WTC11 (cell line): ENCODE data around the gene TET3. TPM values are rescaled to one million over a fixed set of nuclear protein-coding genes. Genes with fewer than 3 reads are reported as not detected.

Source experiments
- ATAC-seq: fragments of 200-7000 bp; cut with Tn5 transposase; 2 replicates; pipeline ENCODE4 v1.10.0; 2021; ENCODE audit warnings: mild to moderate bottlenecking, moderate library complexity
- CTCF ChIA-PET: fragments of 300-600 bp; sonication (Branson Sonifier 250); formaldehyde crosslinking; loops from one replicate; lab custom pipeline; 2021; ENCODE audit warnings: antibody characterized with exemption; lab: Charles Lee
- POLR2A ChIA-PET: fragments of 350-600 bp; sonication (Branson Sonifier 250); formaldehyde crosslinking; loops from one replicate; lab custom pipeline; 2021; ENCODE audit warnings: antibody characterized with exemption; lab: Charles Lee
- DNase-seq: peaks from one replicate; pipeline ENCODE4 v3.0.0; 2021; ENCODE audit warnings: low spot score
- H3K27ac Mint-ChIP-seq: 2 replicates; pipeline ENCODE4 v1.8.0; 2021; ENCODE audit warnings: mixed read lengths
- H3K27me3 Mint-ChIP-seq: 2 replicates; pipeline ENCODE4 v1.8.0; 2021; ENCODE audit warnings: low read depth, mild to moderate bottlenecking, moderate library complexity, mixed read lengths
- H3K36me3 Mint-ChIP-seq: 2 replicates; pipeline ENCODE4 v1.8.0; 2021; ENCODE audit warnings: mixed read lengths
- H3K4me1 Mint-ChIP-seq: 2 replicates; pipeline ENCODE4 v1.8.0; 2022; ENCODE audit warnings: mixed read lengths
- H3K4me3 Mint-ChIP-seq: 2 replicates; pipeline ENCODE4 v1.8.0; 2021; ENCODE audit warnings: mild to moderate bottlenecking, moderate library complexity, mixed read lengths
- H3K9me3 Mint-ChIP-seq: 2 replicates; pipeline ENCODE4 v1.8.0; 2021; ENCODE audit warnings: mixed read lengths
- HMGA2 ChIP-seq: fragments of 250-450 bp; sonication (Bioruptor Pico); IDR thresholded peaks from 2 replicates; pipeline ENCODE4 v1.4.0; 2021; ENCODE audit warnings: mild to moderate bottlenecking, moderate library complexity
- MYBL2 ChIP-seq: sonication (generic); formaldehyde crosslinking; IDR thresholded peaks from 2 replicates; pipeline ENCODE4 v1.8.1; 2023; ENCODE audit warnings: mild to moderate bottlenecking, moderate library complexity, missing genetic modification reagents
- NFYB ChIP-seq: sonication (generic); formaldehyde crosslinking; conservative IDR thresholded peaks from 2 replicates; pipeline ENCODE4 v1.8.0; 2022; ENCODE audit warnings: low read depth, missing genetic modification reagents
- SMAD4 ChIP-seq: sonication (generic); formaldehyde crosslinking; IDR thresholded peaks from 2 replicates; pipeline ENCODE4 v1.8.0; 2022; ENCODE audit warnings: mild to moderate bottlenecking, missing genetic modification reagents
- ZNF423 ChIP-seq: fragments of 250-450 bp; sonication (Bioruptor Pico); IDR thresholded peaks from 2 replicates; pipeline ENCODE4 v2.1.2; 2022; ENCODE audit warnings: mild to moderate bottlenecking, moderate library complexity
- total RNA-seq: library from RNA; stranded (reverse); gene quantifications from 3 replicates; pipeline ENCODE4 v1.2.3, GENCODE V29; 2021
- TF ChIP-seq, protein P1 (sequence below): fragments of 250-450 bp; sonication (Bioruptor Pico); IDR thresholded peaks from 2 replicates; pipeline ENCODE4 v1.8.0; 2021; ENCODE audit warnings: mild to moderate bottlenecking
- TF ChIP-seq, protein P2 (sequence below): sonication (generic); formaldehyde crosslinking; IDR thresholded peaks from 2 replicates; pipeline ENCODE4 v1.8.1; 2023; ENCODE audit warnings: mild to moderate bottlenecking, missing genetic modification reagents, borderline replicate concordance
- TF ChIP-seq, protein P3 (sequence below): fragments of 200-600 bp; IDR thresholded peaks from 2 replicates; pipeline ENCODE4 v1.8.0; 2022; ENCODE audit warnings: antibody characterized with exemption
- TF ChIP-seq, protein P4 (sequence below): sonication (generic); formaldehyde crosslinking; IDR thresholded peaks from 2 replicates; pipeline ENCODE4 v1.8.1; 2022; ENCODE audit warnings: mild to moderate bottlenecking, missing genetic modification reagents, moderate library complexity, borderline replicate concordance
- TF ChIP-seq, protein P5 (sequence below): sonication (generic); formaldehyde crosslinking; IDR thresholded peaks from 2 replicates; pipeline ENCODE4 v1.8.0; 2022; ENCODE audit warnings: mild to moderate bottlenecking, missing genetic modification reagents
- TF ChIP-seq, protein P6 (sequence below): sonication (generic); formaldehyde crosslinking; conservative IDR thresholded peaks from 2 replicates; pipeline ENCODE4 v1.8.1; 2023; ENCODE audit warnings: mild to moderate bottlenecking, low read depth, missing genetic modification reagents, moderate library complexity
- TF ChIP-seq, protein P7 (sequence below): sonication (generic); formaldehyde crosslinking; IDR thresholded peaks from 2 replicates; pipeline ENCODE4 v1.8.1; 2023; ENCODE audit warnings: mild to moderate bottlenecking, missing genetic modification reagents
- TF ChIP-seq, protein P8 (sequence below): fragments of 250-450 bp; sonication (Bioruptor Pico); IDR thresholded peaks from 2 replicates; pipeline ENCODE4 v1.9.0; 2021; ENCODE audit warnings: moderate library complexity, mild to moderate bottlenecking, inconsistent platforms, borderline replicate concordance

Gene TET3
- total RNA-seq, 1 experiment from 2014 or later: 19.3 TPM

DNA sequence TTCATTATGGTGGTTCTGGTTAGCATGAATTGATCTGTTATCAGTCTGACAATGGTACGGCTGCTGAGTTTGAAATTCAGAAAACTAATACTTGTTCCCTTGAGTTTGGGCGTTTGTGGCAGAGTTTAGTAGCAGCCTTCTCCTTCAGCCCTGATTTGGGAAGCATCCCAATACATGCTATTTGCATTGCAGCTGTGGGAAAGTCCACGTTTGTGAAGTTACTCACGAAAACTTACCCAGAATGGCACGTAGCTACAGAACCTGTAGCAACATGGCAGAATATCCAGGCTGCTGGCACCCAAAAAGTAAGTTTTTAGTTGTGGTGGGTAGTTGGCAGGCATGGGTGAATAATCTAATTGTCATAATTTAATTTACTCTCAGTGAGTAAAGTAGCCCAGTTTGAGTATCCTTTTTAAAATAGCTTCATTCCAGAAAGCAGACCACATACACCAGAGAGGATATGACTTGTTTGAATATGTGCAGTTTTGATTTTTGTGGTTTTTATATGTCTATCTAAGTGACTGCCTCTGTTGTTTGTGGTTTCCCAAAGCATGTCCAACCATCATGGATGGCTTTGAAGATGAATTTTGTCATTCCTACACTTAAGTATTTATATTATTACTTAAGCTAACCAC, 45.9 kb upstream of the TET3 start:
- ATAC-seq: no peak
- POLR2A ChIA-PET: no interaction called here
- Mint-ChIP-seq H3K36me3 (peaks cover 10% of the 10 kb centered on the region), H3K4me1 (peaks cover 4% of the 10 kb centered on the region; the same call in 1 of the 2 replicates), H3K27ac (peak overlapping the region; percentile 46; the same call in 1 of the 2 replicates), H3K9me3 (no peaks in the 10 kb centered on the region), H3K27me3 (no peaks in the 10 kb centered on the region), H3K4me3 (no peak overlapping the region)
- TF ChIP-seq, protein P1, sequence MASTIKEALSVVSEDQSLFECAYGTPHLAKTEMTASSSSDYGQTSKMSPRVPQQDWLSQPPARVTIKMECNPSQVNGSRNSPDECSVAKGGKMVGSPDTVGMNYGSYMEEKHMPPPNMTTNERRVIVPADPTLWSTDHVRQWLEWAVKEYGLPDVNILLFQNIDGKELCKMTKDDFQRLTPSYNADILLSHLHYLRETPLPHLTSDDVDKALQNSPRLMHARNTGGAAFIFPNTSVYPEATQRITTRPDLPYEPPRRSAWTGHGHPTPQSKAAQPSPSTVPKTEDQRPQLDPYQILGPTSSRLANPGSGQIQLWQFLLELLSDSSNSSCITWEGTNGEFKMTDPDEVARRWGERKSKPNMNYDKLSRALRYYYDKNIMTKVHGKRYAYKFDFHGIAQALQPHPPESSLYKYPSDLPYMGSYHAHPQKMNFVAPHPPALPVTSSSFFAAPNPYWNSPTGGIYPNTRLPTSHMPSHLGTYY (CRISPR knock-in tag): no peak
- TF ChIP-seq, protein P2, sequence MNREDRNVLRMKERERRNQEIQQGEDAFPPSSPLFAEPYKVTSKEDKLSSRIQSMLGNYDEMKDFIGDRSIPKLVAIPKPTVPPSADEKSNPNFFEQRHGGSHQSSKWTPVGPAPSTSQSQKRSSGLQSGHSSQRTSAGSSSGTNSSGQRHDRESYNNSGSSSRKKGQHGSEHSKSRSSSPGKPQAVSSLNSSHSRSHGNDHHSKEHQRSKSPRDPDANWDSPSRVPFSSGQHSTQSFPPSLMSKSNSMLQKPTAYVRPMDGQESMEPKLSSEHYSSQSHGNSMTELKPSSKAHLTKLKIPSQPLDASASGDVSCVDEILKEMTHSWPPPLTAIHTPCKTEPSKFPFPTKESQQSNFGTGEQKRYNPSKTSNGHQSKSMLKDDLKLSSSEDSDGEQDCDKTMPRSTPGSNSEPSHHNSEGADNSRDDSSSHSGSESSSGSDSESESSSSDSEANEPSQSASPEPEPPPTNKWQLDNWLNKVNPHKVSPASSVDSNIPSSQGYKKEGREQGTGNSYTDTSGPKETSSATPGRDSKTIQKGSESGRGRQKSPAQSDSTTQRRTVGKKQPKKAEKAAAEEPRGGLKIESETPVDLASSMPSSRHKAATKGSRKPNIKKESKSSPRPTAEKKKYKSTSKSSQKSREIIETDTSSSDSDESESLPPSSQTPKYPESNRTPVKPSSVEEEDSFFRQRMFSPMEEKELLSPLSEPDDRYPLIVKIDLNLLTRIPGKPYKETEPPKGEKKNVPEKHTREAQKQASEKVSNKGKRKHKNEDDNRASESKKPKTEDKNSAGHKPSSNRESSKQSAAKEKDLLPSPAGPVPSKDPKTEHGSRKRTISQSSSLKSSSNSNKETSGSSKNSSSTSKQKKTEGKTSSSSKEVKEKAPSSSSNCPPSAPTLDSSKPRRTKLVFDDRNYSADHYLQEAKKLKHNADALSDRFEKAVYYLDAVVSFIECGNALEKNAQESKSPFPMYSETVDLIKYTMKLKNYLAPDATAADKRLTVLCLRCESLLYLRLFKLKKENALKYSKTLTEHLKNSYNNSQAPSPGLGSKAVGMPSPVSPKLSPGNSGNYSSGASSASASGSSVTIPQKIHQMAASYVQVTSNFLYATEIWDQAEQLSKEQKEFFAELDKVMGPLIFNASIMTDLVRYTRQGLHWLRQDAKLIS (CRISPR knock-in tag): no peak
- TF ChIP-seq ZNF423 (CRISPR knock-in tag) (no peak), MYBL2 (CRISPR knock-in tag) (no peak), NFYB (CRISPR knock-in tag) (no peak), SMAD4 (CRISPR knock-in tag) (no peak), HMGA2 (CRISPR knock-in tag) (no peak)
- TF ChIP-seq, protein P3, sequence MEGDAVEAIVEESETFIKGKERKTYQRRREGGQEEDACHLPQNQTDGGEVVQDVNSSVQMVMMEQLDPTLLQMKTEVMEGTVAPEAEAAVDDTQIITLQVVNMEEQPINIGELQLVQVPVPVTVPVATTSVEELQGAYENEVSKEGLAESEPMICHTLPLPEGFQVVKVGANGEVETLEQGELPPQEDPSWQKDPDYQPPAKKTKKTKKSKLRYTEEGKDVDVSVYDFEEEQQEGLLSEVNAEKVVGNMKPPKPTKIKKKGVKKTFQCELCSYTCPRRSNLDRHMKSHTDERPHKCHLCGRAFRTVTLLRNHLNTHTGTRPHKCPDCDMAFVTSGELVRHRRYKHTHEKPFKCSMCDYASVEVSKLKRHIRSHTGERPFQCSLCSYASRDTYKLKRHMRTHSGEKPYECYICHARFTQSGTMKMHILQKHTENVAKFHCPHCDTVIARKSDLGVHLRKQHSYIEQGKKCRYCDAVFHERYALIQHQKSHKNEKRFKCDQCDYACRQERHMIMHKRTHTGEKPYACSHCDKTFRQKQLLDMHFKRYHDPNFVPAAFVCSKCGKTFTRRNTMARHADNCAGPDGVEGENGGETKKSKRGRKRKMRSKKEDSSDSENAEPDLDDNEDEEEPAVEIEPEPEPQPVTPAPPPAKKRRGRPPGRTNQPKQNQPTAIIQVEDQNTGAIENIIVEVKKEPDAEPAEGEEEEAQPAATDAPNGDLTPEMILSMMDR: no peak
- TF ChIP-seq, protein P4, sequence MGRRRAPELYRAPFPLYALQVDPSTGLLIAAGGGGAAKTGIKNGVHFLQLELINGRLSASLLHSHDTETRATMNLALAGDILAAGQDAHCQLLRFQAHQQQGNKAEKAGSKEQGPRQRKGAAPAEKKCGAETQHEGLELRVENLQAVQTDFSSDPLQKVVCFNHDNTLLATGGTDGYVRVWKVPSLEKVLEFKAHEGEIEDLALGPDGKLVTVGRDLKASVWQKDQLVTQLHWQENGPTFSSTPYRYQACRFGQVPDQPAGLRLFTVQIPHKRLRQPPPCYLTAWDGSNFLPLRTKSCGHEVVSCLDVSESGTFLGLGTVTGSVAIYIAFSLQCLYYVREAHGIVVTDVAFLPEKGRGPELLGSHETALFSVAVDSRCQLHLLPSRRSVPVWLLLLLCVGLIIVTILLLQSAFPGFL (CRISPR knock-in tag): no peak
- TF ChIP-seq, protein P5, sequence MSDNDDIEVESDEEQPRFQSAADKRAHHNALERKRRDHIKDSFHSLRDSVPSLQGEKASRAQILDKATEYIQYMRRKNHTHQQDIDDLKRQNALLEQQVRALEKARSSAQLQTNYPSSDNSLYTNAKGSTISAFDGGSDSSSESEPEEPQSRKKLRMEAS (CRISPR knock-in tag): no peak
- TF ChIP-seq, protein P6, sequence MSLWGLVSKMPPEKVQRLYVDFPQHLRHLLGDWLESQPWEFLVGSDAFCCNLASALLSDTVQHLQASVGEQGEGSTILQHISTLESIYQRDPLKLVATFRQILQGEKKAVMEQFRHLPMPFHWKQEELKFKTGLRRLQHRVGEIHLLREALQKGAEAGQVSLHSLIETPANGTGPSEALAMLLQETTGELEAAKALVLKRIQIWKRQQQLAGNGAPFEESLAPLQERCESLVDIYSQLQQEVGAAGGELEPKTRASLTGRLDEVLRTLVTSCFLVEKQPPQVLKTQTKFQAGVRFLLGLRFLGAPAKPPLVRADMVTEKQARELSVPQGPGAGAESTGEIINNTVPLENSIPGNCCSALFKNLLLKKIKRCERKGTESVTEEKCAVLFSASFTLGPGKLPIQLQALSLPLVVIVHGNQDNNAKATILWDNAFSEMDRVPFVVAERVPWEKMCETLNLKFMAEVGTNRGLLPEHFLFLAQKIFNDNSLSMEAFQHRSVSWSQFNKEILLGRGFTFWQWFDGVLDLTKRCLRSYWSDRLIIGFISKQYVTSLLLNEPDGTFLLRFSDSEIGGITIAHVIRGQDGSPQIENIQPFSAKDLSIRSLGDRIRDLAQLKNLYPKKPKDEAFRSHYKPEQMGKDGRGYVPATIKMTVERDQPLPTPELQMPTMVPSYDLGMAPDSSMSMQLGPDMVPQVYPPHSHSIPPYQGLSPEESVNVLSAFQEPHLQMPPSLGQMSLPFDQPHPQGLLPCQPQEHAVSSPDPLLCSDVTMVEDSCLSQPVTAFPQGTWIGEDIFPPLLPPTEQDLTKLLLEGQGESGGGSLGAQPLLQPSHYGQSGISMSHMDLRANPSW (CRISPR knock-in tag): no peak
- TF ChIP-seq, protein P7, sequence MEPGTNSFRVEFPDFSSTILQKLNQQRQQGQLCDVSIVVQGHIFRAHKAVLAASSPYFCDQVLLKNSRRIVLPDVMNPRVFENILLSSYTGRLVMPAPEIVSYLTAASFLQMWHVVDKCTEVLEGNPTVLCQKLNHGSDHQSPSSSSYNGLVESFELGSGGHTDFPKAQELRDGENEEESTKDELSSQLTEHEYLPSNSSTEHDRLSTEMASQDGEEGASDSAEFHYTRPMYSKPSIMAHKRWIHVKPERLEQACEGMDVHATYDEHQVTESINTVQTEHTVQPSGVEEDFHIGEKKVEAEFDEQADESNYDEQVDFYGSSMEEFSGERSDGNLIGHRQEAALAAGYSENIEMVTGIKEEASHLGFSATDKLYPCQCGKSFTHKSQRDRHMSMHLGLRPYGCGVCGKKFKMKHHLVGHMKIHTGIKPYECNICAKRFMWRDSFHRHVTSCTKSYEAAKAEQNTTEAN (CRISPR knock-in tag): no peak
- TF ChIP-seq, protein P8, sequence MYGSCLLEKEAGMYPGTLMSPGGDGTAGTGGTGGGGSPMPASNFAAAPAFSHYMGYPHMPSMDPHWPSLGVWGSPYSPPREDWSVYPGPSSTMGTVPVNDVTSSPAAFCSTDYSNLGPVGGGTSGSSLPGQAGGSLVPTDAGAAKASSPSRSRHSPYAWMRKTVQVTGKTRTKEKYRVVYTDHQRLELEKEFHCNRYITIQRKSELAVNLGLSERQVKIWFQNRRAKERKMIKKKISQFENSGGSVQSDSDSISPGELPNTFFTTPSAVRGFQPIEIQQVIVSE (CRISPR knock-in tag): no peak
- no peak for DNase-seq
- CTCF ChIA-PET: interaction anchor here (0.6 to 1.4 kb wide), 4 partner anchors 182 to 396 kb away, joined by 3 read pairs; no protein-coding TSS in a partner anchor
